SK-N-SH (cell line): Measurements from ENCODE around the gene TOLLIP. TPM values are rescaled to one million over a fixed set of nuclear protein-coding genes. Genes with fewer than 3 reads are reported as not detected.

Experiments used
- CTCF ChIA-PET: fragments of 300-600, 350-600 bp; formaldehyde crosslinking; extraction: SDS; loops from one replicate; lab custom pipeline; 2021; lab: Yijun Ruan, JAX
- POLR2A ChIA-PET: fragments of 350-600 bp; sonication (Branson Sonifier 250); formaldehyde crosslinking; extraction: SDS; loops from one replicate; lab custom pipeline; 2020; ENCODE audit warnings: antibody characterized with exemption, inconsistent platforms; lab: Yijun Ruan, JAX
- DNase-seq: peaks from one replicate; pipeline ENCODE4 v3.0.0; 2012
- H2AFZ ChIP-seq: fragments of 200-600 bp; sonication (generic); 2 replicates; pipeline ENCODE4 v1.8.1; 2016; ENCODE audit warnings: antibody characterized with exemption, mild to moderate bottlenecking, low read depth
- H3F3A ChIP-seq: fragments of 200-600 bp; sonication (generic); replicated peaks from 2 replicates; pipeline ENCODE3; 2016; ENCODE audit warnings: antibody characterized with exemption, mild to moderate bottlenecking; ENCODE audit not compliant: insufficient read depth
- H3K27ac ChIP-seq, 2 experiments: fragments of 200-500 bp in 1 of 2; fragments of 200-600 bp in 1 of 2; sonication (Bioruptor generic) in 1 of 2; sonication (generic), shearing (Covaris generic) in 1 of 2; 2 replicates each; pipeline versions ENCODE4 v1.5.1 to v1.6.1; 2014 to 2016; ENCODE audit warnings: low read depth in 2 of 2, inconsistent platforms in 1 of 2, low read length in 1 of 2, mild to moderate bottlenecking in 1 of 2, mixed read lengths in 1 of 2
- H3K27me3 ChIP-seq: fragments of 200-600 bp; sonication (generic), shearing (Covaris generic); 2 replicates; pipeline ENCODE4 v1.6.1; 2016; ENCODE audit warnings: mixed run types; ENCODE audit not compliant: insufficient read depth
- H3K36me3 ChIP-seq, 2 experiments: fragments of 200-500 bp in 1 of 2; fragments of 200-600 bp in 1 of 2; sonication (Bioruptor generic) in 1 of 2; sonication (generic) in 1 of 2; replicated peaks in 1 of 2; 2 replicates each; pipeline versions ENCODE3 to v1.5.1; 2014 to 2016; ENCODE audit warnings: low read length in 1 of 2, mild to moderate bottlenecking in 1 of 2; ENCODE audit not compliant: insufficient read depth in 2 of 2, control insufficient read depth in 1 of 2
- H3K4me1 ChIP-seq, 2 experiments: fragments of 200-500 bp in 1 of 2; fragments of 200-600 bp in 1 of 2; sonication (Bioruptor generic) in 1 of 2; sonication (generic), shearing (Covaris generic) in 1 of 2; 2 replicates each; pipeline versions ENCODE4 v1.5.1 to v1.6.1; 2014 to 2016; ENCODE audit warnings: low read depth in 1 of 2, low read length in 1 of 2, mixed run types in 1 of 2; ENCODE audit not compliant: insufficient read depth in 2 of 2, control insufficient read depth in 1 of 2
- H3K4me2 ChIP-seq: fragments of 200-600 bp; sonication (generic), shearing (Covaris generic); 2 replicates; pipeline ENCODE4 v1.6.1; 2017; ENCODE audit warnings: mixed run types
- H3K4me3 ChIP-seq, 2 experiments: fragments of 200-500 bp in 1 of 2; fragments of 200-600 bp in 1 of 2; sonication (Bioruptor generic) in 1 of 2; sonication (generic), shearing (Covaris generic) in 1 of 2; 2 replicates each; pipeline versions ENCODE4 v1.5.1 to v1.8.1; 2014 to 2016; ENCODE audit warnings: low read depth in 2 of 2, inconsistent platforms in 1 of 2, low read length in 1 of 2, mild to moderate bottlenecking in 1 of 2, mixed read lengths in 1 of 2, moderate library complexity in 1 of 2
- H3K79me2 ChIP-seq: fragments of 200-600 bp; sonication (generic); 2 replicates; pipeline ENCODE4 v1.8.1; 2017; ENCODE audit warnings: mild to moderate bottlenecking; ENCODE audit not compliant: insufficient read depth
- H3K9ac ChIP-seq: fragments of 200-600 bp; sonication (generic); 2 replicates; pipeline ENCODE4 v1.6.1; 2017; ENCODE audit warnings: mixed run types
- H3K9me2 ChIP-seq: fragments of 200-600 bp; sonication (generic); 2 replicates; pipeline ENCODE4 v1.6.1; 2017; ENCODE audit warnings: mixed run types
- H3K9me3 ChIP-seq: fragments of 200-600 bp; sonication (generic); 2 replicates; pipeline ENCODE4 v1.6.1; 2017; ENCODE audit warnings: mixed run types, mild to moderate bottlenecking, moderate library complexity
- H4K20me1 ChIP-seq: fragments of 200-600 bp; sonication (generic); 2 replicates; pipeline ENCODE4 v1.6.1; 2017; ENCODE audit warnings: mild to moderate bottlenecking, mixed run types; ENCODE audit not compliant: insufficient read depth
- CHD2 ChIP-seq: fragments of 150-350 bp; IDR thresholded peaks from 2 replicates; pipeline ENCODE4 v1.6.1; 2018; ENCODE audit warnings: low read length; ENCODE audit not compliant: partially characterized antibody
- CTCF ChIP-seq: fragments of 200-600 bp; sonication (generic); IDR thresholded peaks from 2 replicates; pipeline ENCODE4 v1.6.1; 2017; ENCODE audit warnings: antibody characterized with exemption, mild to moderate bottlenecking, moderate library complexity
- EP300 ChIP-seq, 2 experiments: IDR thresholded peaks; 2 replicates each; pipeline versions ENCODE4 v1.4.0 to v1.6.1; 2012; ENCODE audit warnings: borderline replicate concordance in 1 of 2, low read depth in 1 of 2, low read length in 1 of 2
- EZH2phosphoT487 ChIP-seq: fragments of 200-600 bp; sonication (generic); IDR thresholded peaks from 2 replicates; pipeline ENCODE4 v1.6.1; 2017; ENCODE audit warnings: low read depth, mixed run types, mild to moderate bottlenecking, antibody characterized with exemption, moderate library complexity, borderline replicate concordance
- FOXM1 ChIP-seq: IDR thresholded peaks from 2 replicates; pipeline ENCODE4 v1.4.0; 2012; ENCODE audit warnings: low read depth, mild to moderate bottlenecking
- GABPA ChIP-seq: IDR thresholded peaks from 2 replicates; pipeline ENCODE4 v1.4.0; 2012; ENCODE audit warnings: low read depth, mild to moderate bottlenecking
- GATA2 ChIP-seq: sonication (generic); formaldehyde crosslinking; IDR thresholded peaks from 2 replicates; pipeline ENCODE4 v1.5.0; 2020; ENCODE audit warnings: mild to moderate bottlenecking, missing genetic modification reagents
- MXI1 ChIP-seq: IDR thresholded peaks from 2 replicates; pipeline ENCODE4 v1.6.1; 2012; ENCODE audit warnings: mild to moderate bottlenecking, low read depth, low read length, improper control_type of control experiment
- NRF1 ChIP-seq: IDR thresholded peaks from 2 replicates; pipeline ENCODE4 v1.6.1; 2012; ENCODE audit warnings: low read depth, mild to moderate bottlenecking, low read length
- REST ChIP-seq: IDR thresholded peaks from 2 replicates; pipeline ENCODE4 v1.6.1; 2012; ENCODE audit warnings: mild to moderate bottlenecking, low read depth, low read length, moderate library complexity
- RFX5 ChIP-seq: IDR thresholded peaks from 2 replicates; pipeline ENCODE4 v1.6.1; 2012; ENCODE audit warnings: mild to moderate bottlenecking, improper control_type of control experiment, low read length
- SIN3A ChIP-seq: IDR thresholded peaks from 2 replicates; pipeline ENCODE4 v1.6.1; 2012; ENCODE audit warnings: low read depth, mild to moderate bottlenecking, low read length, moderate library complexity, borderline replicate concordance
- TCF12 ChIP-seq: IDR thresholded peaks from 2 replicates; pipeline ENCODE4 v1.4.0; 2012
- TEAD4 ChIP-seq: IDR thresholded peaks from 2 replicates; pipeline ENCODE4 v1.4.0; 2012; ENCODE audit warnings: mild to moderate bottlenecking, borderline replicate concordance; ENCODE audit not compliant: insufficient read depth
- YY1 ChIP-seq: IDR thresholded peaks from 2 replicates; pipeline ENCODE4 v1.4.0; 2012; ENCODE audit warnings: low read depth, mild to moderate bottlenecking
- ZBTB33 ChIP-seq: IDR thresholded peaks from 2 replicates; pipeline ENCODE4 v1.4.0; 2012; ENCODE audit warnings: low read depth, borderline replicate concordance
- WGBS: methylation state at CpG from one replicate; pipeline ENCODE4 v1.1.6; 2017; ENCODE audit warnings: low lambda C conversion rate; 5-methylcytosine and 5-hydroxymethylcytosine counted together
- polyA plus RNA-seq, 3 experiments: library from polyadenylated mRNA; depleted of rRNA; stranded (reverse); fragments of >200 nt; gene quantifications; 2 replicates each; pipeline ENCODE4 v1.2.3, GENCODE V29; 2012

The TOLLIP gene
- polyA plus RNA-seq, 1 of the 3 experiments (the other 2 are of a cell fraction) = 55.4 TPM

DNA sequence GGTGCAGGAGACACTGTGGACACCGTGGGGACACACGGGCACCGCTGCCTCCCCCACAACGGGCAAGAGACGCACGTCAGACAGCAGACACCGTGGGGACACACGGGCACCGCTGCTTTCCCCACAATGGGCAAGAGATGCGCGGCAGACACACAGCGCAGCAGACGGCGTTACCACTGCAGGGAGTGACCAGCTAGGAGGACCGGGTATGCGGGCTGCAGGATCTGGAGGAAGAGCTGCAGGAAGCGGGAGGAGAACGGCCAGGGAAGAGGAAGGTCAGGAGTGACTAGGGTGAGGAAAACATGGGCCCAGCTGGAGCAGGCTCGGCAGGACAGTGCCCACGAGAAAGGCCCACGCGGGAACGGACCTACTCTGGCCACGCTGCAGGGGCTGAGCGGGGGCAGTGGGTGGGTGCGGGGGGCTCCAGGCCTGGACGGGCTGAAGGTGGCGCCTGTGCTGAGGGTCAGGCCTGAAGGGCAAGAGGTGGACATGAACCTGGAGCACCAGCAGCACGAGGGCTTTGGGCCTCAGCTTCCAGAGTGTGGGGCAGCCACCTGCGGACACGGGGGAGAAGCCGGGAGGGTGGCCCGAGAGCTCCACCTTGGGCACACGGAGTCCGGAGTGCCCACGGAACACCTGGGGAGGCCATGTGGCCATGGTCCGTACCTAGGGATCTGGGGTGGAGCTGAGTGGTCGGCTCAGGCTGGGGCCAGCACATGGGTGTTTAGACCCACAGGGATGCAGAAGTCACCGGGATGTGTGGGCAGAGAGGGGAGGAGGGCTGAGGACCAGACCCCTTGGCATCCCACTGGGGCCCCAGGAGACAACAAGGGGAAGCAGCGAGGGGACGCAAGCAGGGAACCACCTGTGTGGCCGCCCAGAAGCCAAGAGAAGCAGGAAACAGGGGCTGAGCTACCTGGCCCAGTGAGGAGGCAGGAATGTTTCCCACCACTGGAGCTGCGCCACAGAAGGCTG lies 16.5 kb downstream of the TOLLIP start:
- H3K4me1 ChIP-seq = no peaks in the 10 kb centered on the region
- H3K9me3 ChIP-seq = no peaks in the 10 kb centered on the region
- TF ChIP-seq YY1 (no peak), GATA2 (no peak), TCF12 (no peak), CHD2 (no peak), MXI1 (no peak), FOXM1 (no peak), TEAD4 (no peak)
- H3K27me3 ChIP-seq = no peaks in the 10 kb centered on the region
- H2AFZ ChIP-seq = no peak overlapping the region
- CTCF ChIA-PET = interaction anchor here (0.6 to 2.9 kb wide), 13 partner anchors 9 to 281 kb away, joined by 3 to 24 read pairs (median 4); partner anchors contain the start of genes BRSK2 and TOLLIP
- 0 out of 2 replicates have a peak, but pooled peaks cover 6% of the 10 kb centered on the region for H4K20me1 ChIP-seq
- H3K9ac ChIP-seq = no peak overlapping the region
- H3K79me2 ChIP-seq = peaks cover 15% of the 10 kb centered on the region; the same call in 1 of the 2 replicates
- POLR2A ChIA-PET = no interaction called here
- H3K4me3 ChIP-seq = no peak overlapping the region
- no peak overlapping the region for H3K27ac ChIP-seq
- DNase-seq = no peak
- WGBS = 94% methylated on average over 39 of the region's 43 CpGs
- H3K36me3 ChIP-seq = peaks cover 4 to 58% of the 10 kb centered on the region in 2 experiments
- no peak overlapping the region for H3K4me2 ChIP-seq
- H3K9me2 ChIP-seq = no peaks in the 10 kb centered on the region
- H3F3A ChIP-seq = no peaks in the 10 kb centered on the region

DNA sequence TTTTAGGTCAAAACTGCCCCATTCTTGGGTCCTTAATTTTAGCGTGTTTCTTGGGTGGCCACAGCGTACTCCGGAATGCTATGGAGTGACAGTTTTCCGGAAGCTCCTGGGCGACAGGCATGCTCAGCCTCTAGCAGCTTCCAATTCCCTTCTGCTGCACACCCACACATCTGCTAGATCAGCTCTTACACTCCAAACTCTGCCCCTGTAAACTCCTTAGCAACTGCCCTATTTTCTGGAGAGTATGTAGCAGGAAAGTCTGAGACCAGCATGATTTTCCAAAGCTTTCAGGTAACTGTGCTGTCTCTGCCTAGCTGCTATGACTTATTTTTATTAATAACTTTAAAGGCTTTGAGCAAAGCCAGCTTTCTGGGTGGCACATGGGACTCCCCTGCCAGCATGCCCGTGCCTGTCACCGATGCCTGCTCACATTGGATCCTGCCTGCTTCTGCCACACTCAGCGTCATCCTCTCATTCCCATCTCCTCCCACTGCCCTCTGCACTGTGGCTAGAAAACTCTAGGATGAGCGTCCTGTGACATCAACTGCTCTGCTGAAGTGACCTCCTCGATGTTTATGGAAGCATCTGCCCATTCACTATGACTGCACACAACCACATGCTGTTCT lies 17.3 kb downstream of the TOLLIP start:
- Histone ChIP-seq H3K9ac (no peak overlapping the region), H3K36me3 (peaks cover 4 to 54% of the 10 kb centered on the region in 2 experiments), H3K9me3 (no peaks in the 10 kb centered on the region), H3K4me2 (no peak overlapping the region), H3K9me2 (no peaks in the 10 kb centered on the region), H3K27ac (no peak overlapping the region), H3K4me1 (no peaks in the 10 kb centered on the region), H4K20me1 (0 out of 2 replicates have a peak, but pooled peaks cover 6% of the 10 kb centered on the region), H3F3A (no peaks in the 10 kb centered on the region), H3K27me3 (no peaks in the 10 kb centered on the region), H3K79me2 (peaks cover 8% of the 10 kb centered on the region; the same call in 1 of the 2 replicates), H3K4me3 (no peak overlapping the region), H2AFZ (no peak overlapping the region)
- WGBS = 93% methylated on average over 8 of the region's 10 CpGs
- no peak for DNase-seq
- ChIA-PET POLR2A (no interaction called here), CTCF (interaction anchor here (0.8 to 2.9 kb wide), 4 partner anchors 34 to 282 kb away, joined by 3 to 24 read pairs (median 4); no protein-coding TSS in a partner anchor)
- TF ChIP-seq ZBTB33 = no peak
- TF ChIP-seq SIN3A = no peak
- no peak for TF ChIP-seq RFX5
- TF ChIP-seq NRF1 = no peak
- no peak for TF ChIP-seq CTCF
- no peak for TF ChIP-seq REST
- no peak for TF ChIP-seq GATA2
- TF ChIP-seq EZH2phosphoT487 = no peak
- no peak for TF ChIP-seq GABPA
- no peak for TF ChIP-seq EP300 (IDR thresholded peaks at IDR 0.05; ENCODE audit: borderline replicate concordance in 1 of 2, low read depth in 1 of 2, low read length in 1 of 2)
